SK-MEL-5 (cell line): ENCODE results near the gene FAM24B. TPM values are rescaled to one million over a fixed set of nuclear protein-coding genes. Genes with fewer than 3 reads are reported as not detected.
"Not testable (repeated sequence)": the region's sequence is repeated elsewhere in the genome, so short reads cannot be mapped to it uniquely, and the experiment has no call there.

ENCODE experiments used
- DNase-seq: peaks from one replicate; pipeline ENCODE4 v3.0.0-alpha.2; 2016; ENCODE audit warnings: low read depth, low spot score
- in situ Hi-C: cut with HindIII; loops from 2 replicates; pipeline ENCODE4 v1.10.0; 2016; ENCODE audit warnings: low sequenced_read_pairs, high pct_unique_total_duplicates, low pct_unique_long_range_greater_than_20kb
- polyA plus RNA-seq, 2 experiments: library from polyadenylated mRNA; depleted of rRNA; stranded (reverse); fragments of >200 nt; gene quantifications; 2 replicates each; pipeline ENCODE4 v1.2.3, GENCODE V29; 2015
- total RNA-seq: library from RNA; depleted of rRNA; stranded (reverse); fragments of >200 nt; shearing (Covaris generic); gene quantifications from 2 replicates; pipeline ENCODE4 v1.2.3, GENCODE V29; 2014; rRNA removed

FAM24B gene
- 0.45 TPM in 1 of 2 replicates, not detected in the other for total RNA-seq
- 0.44 and 1.2 TPM in 2 replicates for polyA plus RNA-seq (2015; cell fraction: cytosol; rRNA removed)
- polyA plus RNA-seq (2015; cell fraction: nucleus; rRNA removed): 2.7 and 6.1 TPM in 2 replicates

- peak; percentile 95 for DNase-seq
- in situ Hi-C loops: no loop called here
Observed at GRCh38 chr10:122879339-122880273, at the start of gene FAM24B. Gene FAM24B (minus strand): TSS chr10:122879581. CDS start chr10:122850515, 29,066 bp downstream.

GRCh38 chr10:122915700-122916099, 36.3 kb upstream of the FAM24B start:
- in situ Hi-C loops: no loop called here
- DNase-seq: no peak

- DNase-seq: peak; percentile 24
- in situ Hi-C loops: no loop called here
Observed at GRCh38 chr10:122911889-122912484, 32.6 kb upstream of the FAM24B start.

- no peak for DNase-seq
- in situ Hi-C loops: no loop called here
Observed at GRCh38 chr10:122910310-122910709, 30.9 kb upstream of the FAM24B start, which contains the start of gene FAM24A. Gene FAM24A (plus strand): TSS chr10:122910610. CDS start chr10:122911635, 1,025 bp downstream.

GRCh38 chr10:122903861-122904260, 24.5 kb upstream of the FAM24B start:
- in situ Hi-C loops: not testable (repeated sequence)

GRCh38 chr10:122894261-122894944, 15.0 kb upstream of the FAM24B start:
- in situ Hi-C loops: no loop called here
- DNase-seq: peak; percentile 2

More at GRCh38 chr10:122903861-122904260, 24.5 kb upstream of the FAM24B start:
- not testable (repeated sequence) for DNase-seq

GRCh38 chr10:122884166-122884565, 4.8 kb upstream of the FAM24B start:
- DNase-seq: no peak
- in situ Hi-C loops: no loop called here

- no peak for DNase-seq
- in situ Hi-C loops: no loop called here
Observed at GRCh38 chr10:122882766-122883165, 3.4 kb upstream of the FAM24B start.

GRCh38 chr10:122878799-122879338, 512 bp downstream of the FAM24B start:
- in situ Hi-C loops: no loop called here
- DNase-seq: no peak

GRCh38 chr10:122877264-122877663, 2.1 kb downstream of the FAM24B start:
- in situ Hi-C loops: no loop called here

GRCh38 chr10:122876467-122876855, 2.9 kb downstream of the FAM24B start:
- in situ Hi-C loops: no loop called here
- DNase-seq: no peak

More at GRCh38 chr10:122877264-122877663, 2.1 kb downstream of the FAM24B start:
- DNase-seq: no peak

GRCh38 chr10:122875843-122876466, 3.4 kb downstream of the FAM24B start:
- in situ Hi-C loops: no loop called here
- DNase-seq: no peak

GRCh38 chr10:122871947-122872346, 7.4 kb downstream of the FAM24B start:
- in situ Hi-C loops, DNase-seq: not testable (repeated sequence)

- in situ Hi-C loops: not testable (repeated sequence)
Observed at GRCh38 chr10:122868768-122869167, 10.6 kb downstream of the FAM24B start.

GRCh38 chr10:122866757-122867482, 12.5 kb downstream of the FAM24B start:
- in situ Hi-C loops, DNase-seq: not testable (repeated sequence)

More at GRCh38 chr10:122868768-122869167, 10.6 kb downstream of the FAM24B start:
- DNase-seq: not testable (repeated sequence)

- no peak for DNase-seq
- in situ Hi-C loops: no loop called here
Observed at GRCh38 chr10:122864901-122865300, 14.5 kb downstream of the FAM24B start.
